GM12864 (cell line): ENCODE measurements around the gene ACOX1.

ENCODE experiments used
- DNase-seq: peaks from one replicate; pipeline ENCODE4 v3.0.0-alpha.2; 2011; ENCODE audit warnings: low read depth
- H3K4me3 ChIP-seq: 2 replicates; pipeline ENCODE4 v1.5.1; 2011; ENCODE audit warnings: mild to moderate bottlenecking, low read depth, low read length, control low read depth
- CTCF ChIP-seq: IDR thresholded peaks from 2 replicates; pipeline ENCODE4 v1.5.1; 2011; ENCODE audit warnings: low read depth, mild to moderate bottlenecking, moderate library complexity, low read length, control low read depth, inconsistent platforms; ENCODE audit errors: missing control alignments

Gene ACOX1

GRCh38 chr17:75945211-75945610 is 33.8 kb downstream of the ACOX1 start:
- no peak overlapping the region for H3K4me3 ChIP-seq
- no peak for DNase-seq
- TF ChIP-seq CTCF, result no peak

GRCh38 chr17:75943491-75943890 is 35.5 kb downstream of the ACOX1 start:
- no peak for DNase-seq
- no peak overlapping the region for H3K4me3 ChIP-seq
- no peak for TF ChIP-seq CTCF

- DNase-seq, result no peak
- no peak overlapping the region for H3K4me3 ChIP-seq
- no peak for TF ChIP-seq CTCF
Measured at GRCh38 chr17:75942473-75942872, 36.5 kb downstream of the ACOX1 start.

GRCh38 chr17:75941442-75941819 is 37.5 kb downstream of the ACOX1 start:
- peak overlapping the region; percentile 58 for H3K4me3 ChIP-seq
- TF ChIP-seq CTCF, result no peak
- DNase-seq, result no peak

GRCh38 chr17:75940727-75941441 is 38.1 kb downstream of the ACOX1 start, which contains the start of gene FBF1:
FBF1 (minus strand) TSS chr17:75941042; CDS start chr17:75938149, 2,893 bp downstream.
- TF ChIP-seq CTCF, result no peak

GRCh38 chr17:75937652-75938051 is 41.3 kb downstream of the ACOX1 start:
- DNase-seq, result no peak
- TF ChIP-seq CTCF, result no peak
- no peak overlapping the region for H3K4me3 ChIP-seq

More at GRCh38 chr17:75940727-75941441, 38.1 kb downstream of the ACOX1 start, which contains the start of gene FBF1:
- peak within 1 kb of the TSS; percentile 58 for H3K4me3 ChIP-seq
- peak; percentile 57 for DNase-seq

- DNase-seq, result no peak
- no peak for TF ChIP-seq CTCF
- H3K4me3 ChIP-seq, result no peak overlapping the region
Measured at GRCh38 chr17:75933808-75934207, 45.2 kb downstream of the ACOX1 start.
